ENCODE measurements around the gene FBXO39. TPM values are rescaled to one million over a fixed set of nuclear protein-coding genes. Genes with fewer than 3 reads are reported as not detected.

The FBXO39 gene
- total RNA-seq, 4 donors from 2014 or later: not detected

- no peak overlapping the region for H3K27ac ChIP-seq
- H3K9me3 ChIP-seq: no peaks in the 10 kb centered on the region
- peaks cover 0 to 10% (median 2%) of the 10 kb centered on the region in 3 donors for H3K27me3 ChIP-seq
- no peaks in the 10 kb centered on the region for H3K36me3 ChIP-seq
- no peak for ATAC-seq
- no peaks in the 10 kb centered on the region for H3K4me1 ChIP-seq
- no peak overlapping the region for H3K4me3 ChIP-seq
- in situ Hi-C loops (cut with MboI; ENCODE audit: low sequenced_read_pairs in 4 of 4) (loop anchor here in 1 of 4 donors (25.0 kb wide), 1 partner anchor 95 kb away; no protein-coding TSS in a partner anchor), intact Hi-C loops (cut with DNase I; ENCODE audit: low total_unique reads) (no loop called here)
- DNase-seq: no peak
- TF ChIP-seq CTCF (IDR thresholded peaks at IDR 0.05 in 4 of 5, conservative IDR thresholded peaks at IDR 0.05 in 1 of 5): no peak
- no peak for TF ChIP-seq POLR2A (IDR thresholded peaks at IDR 0.05)
These were observed 6.2 kb downstream of the FBXO39 start for GRCh38 chr17:6782244-6782643.

GRCh38 chr17:6786618-6787017 lies 10.6 kb downstream of the FBXO39 start:
- no peaks in the 10 kb centered on the region for H3K4me1 ChIP-seq
- H3K27ac ChIP-seq: no peak overlapping the region
- H3K4me3 ChIP-seq: no peak overlapping the region
- ATAC-seq (no peak), DNase-seq (no peak)
- TF ChIP-seq POLR2A (IDR thresholded peaks at IDR 0.05) (no peak), CTCF (IDR thresholded peaks at IDR 0.05 in 4 of 5, conservative IDR thresholded peaks at IDR 0.05 in 1 of 5) (no peak)
- in situ Hi-C loops (cut with MboI; ENCODE audit: low sequenced_read_pairs in 4 of 4): loop anchor here in 1 of 4 donors (25.0 kb wide), 1 partner anchor 99 kb away; no protein-coding TSS in a partner anchor
- H3K9me3 ChIP-seq: no peaks in the 10 kb centered on the region
- intact Hi-C loops (cut with DNase I; ENCODE audit: low total_unique reads): no loop called here
- peaks cover 5 to 8% (median 6%) of the 10 kb centered on the region in 3 donors for H3K27me3 ChIP-seq
- no peaks in the 10 kb centered on the region for H3K36me3 ChIP-seq

- in situ Hi-C loops (cut with MboI; ENCODE audit: low sequenced_read_pairs in 4 of 4): loop anchor here in 1 of 4 donors (25.0 kb wide), 1 partner anchor 100 kb away; no protein-coding TSS in a partner anchor
- no peak overlapping the region for H3K4me3 ChIP-seq
- intact Hi-C loops (cut with DNase I; ENCODE audit: low total_unique reads): no loop called here
- TF ChIP-seq POLR2A (IDR thresholded peaks at IDR 0.05) (no peak), CTCF (IDR thresholded peaks at IDR 0.05 in 4 of 5, conservative IDR thresholded peaks at IDR 0.05 in 1 of 5) (no peak)
- no peak overlapping the region for H3K27ac ChIP-seq
- H3K9me3 ChIP-seq: no peaks in the 10 kb centered on the region
- no peaks in the 10 kb centered on the region for H3K36me3 ChIP-seq
- H3K27me3 ChIP-seq: peaks cover 5 to 6% (median 6%) of the 10 kb centered on the region in 3 donors
- no peak for DNase-seq
- H3K4me1 ChIP-seq: no peaks in the 10 kb centered on the region
- ATAC-seq: no peak
These were observed 11.2 kb downstream of the FBXO39 start for GRCh38 chr17:6787081-6787693.

- in situ Hi-C loops (cut with MboI; ENCODE audit: low sequenced_read_pairs in 4 of 4) (loop anchor here in 1 of 4 donors (25.0 kb wide), 1 partner anchor 102 kb away; no protein-coding TSS in a partner anchor), intact Hi-C loops (cut with DNase I; ENCODE audit: low total_unique reads) (no loop called here)
- no peak overlapping the region for H3K27ac ChIP-seq
- no peak overlapping the region for H3K4me3 ChIP-seq
- no peaks in the 10 kb centered on the region for H3K36me3 ChIP-seq
- TF ChIP-seq CTCF (IDR thresholded peaks at IDR 0.05 in 4 of 5, conservative IDR thresholded peaks at IDR 0.05 in 1 of 5) (no peak), POLR2A (IDR thresholded peaks at IDR 0.05) (no peak)
- DNase-seq (no peak), ATAC-seq (no peak)
- no peaks in the 10 kb centered on the region for H3K9me3 ChIP-seq
- H3K4me1 ChIP-seq: no peaks in the 10 kb centered on the region
- H3K27me3 ChIP-seq: peaks cover 4 to 11% (median 5%) of the 10 kb centered on the region in 3 donors
These were observed 13.1 kb downstream of the FBXO39 start for GRCh38 chr17:6789146-6789545.

All from gastrocnemius medialis (tissue), 4 donors.